Endothelial cell of umbilical vein (primary cell): Measurements from ENCODE around the gene SAPCD2. TPM values are rescaled to one million over a fixed set of nuclear protein-coding genes. Genes with fewer than 3 reads are reported as not detected.
"Not testable (repeated sequence)": the region's sequence is repeated elsewhere in the genome, so short reads cannot be mapped to it uniquely, and the experiment has no call there.

ENCODE experiments used
- Bru-seq: library from RNA; stranded (reverse); fragments of 400-500 nt; gene quantifications from one replicate; lab custom pipeline; 2021; lab: Mats Ljungman, UMichigan
- BruChase-seq, 2 experiments: library from RNA; stranded (reverse); fragments of 400-500 nt; gene quantifications; one replicate each; lab custom pipeline; 2021; lab: Mats Ljungman, UMichigan
- BruUV-seq: library from RNA; stranded (reverse); fragments of 400-500 nt; replicated peaks from 2 replicates; lab custom pipeline; 2021; lab: Mats Ljungman, UMichigan
- CTCF ChIA-PET: fragments of 300-600, 350-600 bp; sonication (Branson Sonifier 250); formaldehyde crosslinking; loops from one replicate; lab custom pipeline; 2021; ENCODE audit warnings: antibody characterized with exemption, inconsistent platforms; lab: Charles Lee
- POLR2A ChIA-PET: fragments of 300-600, 350-600 bp; sonication (Branson Sonifier 250); formaldehyde crosslinking; loops from one replicate; lab custom pipeline; 2021; ENCODE audit warnings: antibody characterized with exemption, inconsistent platforms; lab: Charles Lee
- DNase-seq: peaks from one replicate; pipeline ENCODE4 v3.0.0-alpha.2; 2011; ENCODE audit warnings: low read depth, low spot score
- FAIRE-seq: peaks from 2 replicates; lab custom pipeline; 2011; peaks lifted over from hg19 to GRCh38; lab: Jason Lieb, UNC
- H2AFZ ChIP-seq: 2 replicates; pipeline ENCODE4 v1.6.0; 2012; ENCODE audit warnings: low read depth, low read length, control low read depth, inconsistent platforms
- H3K27ac ChIP-seq: 2 replicates; pipeline ENCODE4 v1.5.1; 2011; ENCODE audit warnings: low read depth, mild to moderate bottlenecking, control low read depth, low read length, moderate library complexity; ENCODE audit not compliant: insufficient read depth
- H3K27me3 ChIP-seq, 2 experiments: 2 replicates each; pipeline versions ENCODE4 v1.6.0 to v1.6.1; 2011; ENCODE audit warnings: low read length in 2 of 2, mixed read lengths in 1 of 2; ENCODE audit not compliant: control insufficient read depth in 2 of 2, insufficient read depth in 2 of 2
- H3K36me3 ChIP-seq, 2 experiments: 2 replicates in 1 of 2; 3 replicates in 1 of 2; pipeline ENCODE4 v1.5.1; 2011; ENCODE audit warnings: low read length in 2 of 2, mild to moderate bottlenecking in 1 of 2, moderate library complexity in 1 of 2; ENCODE audit not compliant: control insufficient read depth in 2 of 2, insufficient read depth in 2 of 2; ENCODE audit errors: extremely low read depth in 1 of 2
- H3K4me1 ChIP-seq: 3 replicates; pipeline ENCODE4 v1.5.1; 2011; ENCODE audit warnings: mild to moderate bottlenecking, low read length; ENCODE audit not compliant: control insufficient read depth, insufficient read depth; ENCODE audit errors: extremely low read depth
- H3K4me2 ChIP-seq: 2 replicates; pipeline ENCODE4 v1.6.1; 2011; ENCODE audit warnings: low read length, control low read depth, mixed read lengths; ENCODE audit not compliant: insufficient read depth
- H3K4me3 ChIP-seq, 3 experiments: fragments of 200-600 bp in 1 of 3; sonication (generic), shearing (Covaris generic) in 1 of 3; replicated peaks in 1 of 3; 2 replicates each; pipeline ENCODE4 v1.5.1; 2011 to 2016; ENCODE audit warnings: control low read depth in 3 of 3, low read length in 3 of 3, mild to moderate bottlenecking in 2 of 3, inconsistent platforms in 1 of 3, low read depth in 1 of 3, moderate library complexity in 1 of 3; ENCODE audit not compliant: insufficient read depth in 1 of 3
- H3K79me2 ChIP-seq: 2 replicates; pipeline ENCODE4 v1.6.0; 2012; ENCODE audit warnings: low read length, inconsistent platforms; ENCODE audit not compliant: control insufficient read depth, insufficient read depth
- H3K9ac ChIP-seq: replicated peaks from 2 replicates; pipeline ENCODE3; 2011; ENCODE audit warnings: low read length, control low read depth; ENCODE audit not compliant: insufficient read depth; ENCODE audit errors: extremely low read depth
- H3K9me1 ChIP-seq: replicated peaks from 3 replicates; pipeline ENCODE4 v1.6.0; 2011; ENCODE audit warnings: mild to moderate bottlenecking, low read length; ENCODE audit not compliant: control insufficient read depth, insufficient read depth; ENCODE audit errors: extremely low read depth
- H3K9me3 ChIP-seq: replicated peaks from 2 replicates; pipeline ENCODE4 v1.5.1; 2012; ENCODE audit warnings: low read length, inconsistent platforms; ENCODE audit not compliant: control insufficient read depth, insufficient read depth
- H4K20me1 ChIP-seq: replicated peaks from 2 replicates; pipeline ENCODE3; 2011; ENCODE audit warnings: mild to moderate bottlenecking, low read length; ENCODE audit not compliant: control insufficient read depth, insufficient read depth; ENCODE audit errors: extremely low read depth
- EZH2 ChIP-seq: IDR thresholded peaks from 2 replicates; pipeline ENCODE4 v1.6.1; 2012; ENCODE audit warnings: borderline replicate concordance, low read depth, mild to moderate bottlenecking, moderate library complexity, low read length, inconsistent platforms; ENCODE audit not compliant: severe bottlenecking
- FOS ChIP-seq: IDR thresholded peaks from 2 replicates; pipeline ENCODE4 v1.6.1; 2011; ENCODE audit warnings: mild to moderate bottlenecking, low read length, moderate library complexity, borderline replicate concordance; ENCODE audit not compliant: insufficient read depth
- MYC ChIP-seq: IDR thresholded peaks from one replicate; pipeline ENCODE4 v1.6.1; 2011; ENCODE audit warnings: mild to moderate bottlenecking, low read depth, low read length
- POLR2A ChIP-seq: IDR thresholded peaks from 2 replicates; pipeline ENCODE4 v1.6.1; 2012; ENCODE audit warnings: low read depth, mild to moderate bottlenecking, control low read depth, low read length
- POLR2AphosphoS5 ChIP-seq: IDR thresholded peaks from 2 replicates; pipeline ENCODE4 v1.6.1; 2012; ENCODE audit warnings: low read depth, mild to moderate bottlenecking, control low read depth, low read length, moderate library complexity; ENCODE audit not compliant: insufficient read depth
- dilution Hi-C: fragments of 300-500 bp; cut with MboI; formaldehyde crosslinking; loops from one replicate; pipeline ENCODE4 v1.15.0; 2019; ENCODE audit warnings: low sequenced_read_pairs; ENCODE audit not compliant: extremely low pct_ligation_motif_present
- intact Hi-C: fragments of 100-400 bp; cut with micrococcal nuclease; formaldehyde crosslinking; loops from one replicate; pipeline ENCODE4 v1.10.0; 2022
- long read RNA-seq: library from polyadenylated mRNA; stranded (forward); transcript quantifications from one replicate; pipeline ENCODE4 v2.0.0, GENCODE V29; 2021
- polyA minus RNA-seq, 3 experiments: library from RNA; depleted of rRNA, polyadenylated mRNA; stranded (reverse); fragments of >200 nt; gene quantifications; 1 replicate in 1 of 3; 2 replicates in 2 of 3; pipeline ENCODE4 v1.2.3, GENCODE V29; 2011
- polyA plus RNA-seq, 4 experiments: library from polyadenylated mRNA; depleted of rRNA in 3 of 4; stranded (reverse) in 3 of 4; unstranded in 1 of 4; fragments of >200 nt; gene quantifications; 2 replicates each; pipeline versions ENCODE4 v1.2.1 to v1.2.3, GENCODE V29; 2011 to 2012; ENCODE audit warnings: missing spikeins in 1 of 4
- total RNA-seq: library from RNA; stranded (reverse); gene quantifications from 2 replicates; pipeline ENCODE4 v1.2.3, GENCODE V29; 2021

Gene SAPCD2
- total RNA-seq (24.3 and 27.8 TPM in 2 replicates), polyA plus RNA-seq (11.5 and 13.2 TPM in 2 replicates), polyA minus RNA-seq (5.1 and 6.9 TPM in 2 replicates), Bru-seq, nascent RNA (percentile 42 among the genes with signal in this experiment), BruChase-seq, experiment 1, labeled RNA remaining after a 6-hour chase (percentile 68 among the genes with signal in this experiment), BruChase-seq, experiment 2, labeled RNA remaining after a 2-hour chase (percentile 46 among the genes with signal in this experiment)
- polyA plus RNA-seq (2011; cell fraction: cytosol; rRNA removed), result 13.1 and 17.1 TPM in 2 replicates
- 10.8 and 13.8 TPM in 2 replicates for polyA plus RNA-seq (2011; cell fraction: nucleus; rRNA removed)
- polyA plus RNA-seq (2012), result 8.2 and 11.9 TPM in 2 replicates
- 45.6 TPM for polyA minus RNA-seq (2011; cell fraction: cytosol; rRNA and poly(A)+ RNA removed)
- 4.0 and 4.3 TPM in 2 replicates for polyA minus RNA-seq (2011; cell fraction: nucleus; rRNA and poly(A)+ RNA removed)
- long read RNA-seq, transcript SAPCD2-201 (6 exons, 3,848 nt), result major isoform, 40 of 86 reads
- long read RNA-seq, partial matches to known transcripts, result 7 of 86 reads
- long read RNA-seq, other reads (novel, unspliced or antisense), result 39 of 86 reads

GRCh38 chr9:137070201-137070905 lies at the start of gene SAPCD2:
Gene SAPCD2 (minus strand): TSS chr9:137070557. CDS start chr9:137070460, 97 bp downstream.
- TSS peak; percentile 17 for BruUV-seq
- Histone ChIP-seq H2AFZ (peak within 1 kb of the TSS; percentile 69), H4K20me1 (no peaks in the 10 kb centered on the region), H3K4me1 (peaks cover 11% of the 10 kb centered on the region), H3K36me3 (no peaks in the 10 kb centered on the region), H3K4me2 (peak within 1 kb of the TSS; percentile 69), H3K9me3 (no peaks in the 10 kb centered on the region), H3K27ac (no peak within 1 kb of the TSS), H3K4me3 (peak within 1 kb of the TSS; percentile 37 to 49 (median 39)), H3K9me1 (no peaks in the 10 kb centered on the region), H3K9ac (no peak within 1 kb of the TSS), H3K79me2 (peaks cover 9% of the 10 kb centered on the region), H3K27me3 (no peaks in the 10 kb centered on the region)
- ChIA-PET CTCF (interaction anchor here (0.8 to 8.0 kb wide), 9 partner anchors 13 to 42 kb away, joined by 3 to 152 read pairs (median 5); partner anchors contain the start of genes ABCA2, MAN1B1 and NPDC1), POLR2A (interaction anchor here (0.9 kb wide), 1 partner anchor 16 kb away, joined by 4 read pairs; the partner anchor contains the start of gene MAN1B1)
- DNase-seq, result peak; percentile 84
- FAIRE-seq, result peak; percentile 92
- TF ChIP-seq EZH2 (no peak), POLR2AphosphoS5 (peak; percentile 80), MYC (no peak), FOS (no peak), POLR2A (peak; percentile 75)
- intact Hi-C loops, result no loop called here
- dilution Hi-C loops, result no loop called here

DNA sequence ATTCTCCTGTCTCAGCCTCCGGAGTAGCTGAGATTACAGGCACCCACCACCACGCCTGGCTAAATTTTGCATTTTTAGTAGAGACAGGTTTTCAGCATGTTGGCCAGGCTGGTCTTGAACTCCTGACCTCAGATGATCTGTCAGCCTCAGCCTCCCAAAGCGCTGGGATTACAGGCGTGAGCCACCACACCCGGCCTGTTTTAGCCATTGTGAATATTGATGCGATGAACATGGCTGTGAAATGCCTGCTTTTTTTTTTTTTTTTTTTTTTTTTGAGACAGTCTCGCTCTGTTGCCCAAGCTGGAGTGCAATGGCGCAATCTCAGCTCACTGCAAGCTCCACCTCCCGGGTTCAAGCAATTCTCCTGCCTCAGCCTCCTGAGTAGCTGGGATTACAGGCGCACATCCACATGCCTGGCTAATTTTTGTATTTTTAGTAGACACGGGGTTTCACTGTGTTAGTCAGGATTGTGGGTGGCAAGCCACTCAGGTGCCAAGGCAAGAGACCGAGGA lies 47.8 kb upstream of the SAPCD2 start:
- H3K79me2 ChIP-seq, H4K20me1 ChIP-seq, H3K4me2 ChIP-seq, H3K27ac ChIP-seq, H3K9me3 ChIP-seq, H3K4me1 ChIP-seq, H3K36me3 ChIP-seq, dilution Hi-C loops, H3K9ac ChIP-seq, BruUV-seq, FAIRE-seq, H3K4me3 ChIP-seq, H3K27me3 ChIP-seq, H2AFZ ChIP-seq, DNase-seq, H3K9me1 ChIP-seq: not testable (repeated sequence)
- intact Hi-C loops, result loop anchor here (1.0 to 5.0 kb wide), 2 partner anchors 59 to 109 kb away; partner anchors contain the start of gene RNF224
- CTCF ChIA-PET, result interaction anchor here (0.7 to 5.4 kb wide), 7 partner anchors 9 to 118 kb away, joined by 3 to 42 read pairs (median 4); partner anchors contain the start of genes CYSRT1 and RNF224
- POLR2A ChIA-PET, result interaction anchor here (0.6 kb wide), 1 partner anchor 21 kb away, joined by 3 read pairs; no protein-coding TSS in a partner anchor
